Stimulated activated CD4-positive, alpha-beta T cell treated with anti-CD3 and anti-CD28 coated beads, TNF-alpha, amount 100 ng/mL, for 1 hour (primary cell): ENCODE results near the gene RGS10.
A peak's percentile ranks its signal among the peaks of the same experiment; 100 is the strongest.
"Not testable (repeated sequence)": the region's sequence is repeated elsewhere in the genome, so short reads cannot be mapped to it uniquely, and the experiment has no call there.

Source experiments
- DNase-seq, 3 donors: peaks; one replicate each; pipeline ENCODE4 v3.0.0-alpha.2; 2020; ENCODE audit warnings: low read depth in 3 of 3, low spot score in 1 of 3

The RGS10 gene, protein sequence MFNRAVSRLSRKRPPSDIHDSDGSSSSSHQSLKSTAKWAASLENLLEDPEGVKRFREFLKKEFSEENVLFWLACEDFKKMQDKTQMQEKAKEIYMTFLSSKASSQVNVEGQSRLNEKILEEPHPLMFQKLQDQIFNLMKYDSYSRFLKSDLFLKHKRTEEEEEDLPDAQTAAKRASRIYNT

DNA sequence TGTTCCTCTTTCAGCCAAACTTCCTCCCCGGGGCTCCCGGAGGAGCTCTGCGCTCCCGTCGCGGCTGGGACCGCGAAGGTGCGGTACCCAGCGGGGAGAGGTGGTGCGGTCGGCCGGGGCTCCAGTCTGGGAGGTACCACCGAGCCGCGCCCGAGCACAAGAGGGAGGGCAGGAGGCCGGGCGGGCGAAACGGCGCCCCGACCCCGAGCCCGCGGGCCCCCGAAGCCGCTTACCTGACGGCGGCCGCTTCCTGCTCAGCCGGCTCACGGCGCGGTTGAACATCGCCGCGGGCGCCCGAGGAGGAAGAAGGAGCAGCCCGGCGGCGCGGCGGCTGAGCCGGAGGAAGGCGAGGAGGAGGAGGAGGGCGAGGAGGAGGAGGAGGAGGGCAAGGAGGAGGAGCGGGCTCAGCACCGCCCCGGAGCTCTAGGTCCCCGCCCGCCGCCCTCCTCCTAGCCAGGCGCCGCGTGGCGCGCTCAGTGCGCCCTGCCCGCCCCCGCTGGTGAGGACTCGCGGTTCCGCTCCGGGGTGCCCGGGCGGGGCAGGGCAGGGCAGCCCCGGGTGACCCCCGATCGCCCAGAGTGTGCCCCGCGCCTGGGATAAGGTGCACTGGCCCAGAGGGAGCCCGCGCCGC lies at the start of gene RGS10:
RGS10 (minus strand) TSS at position 363 of the 631 bp plus-strand sequence; CDS start at position 282, 81 bp downstream.
- peak; percentile 70 to 83 (median 80) for DNase-seq

DNA sequence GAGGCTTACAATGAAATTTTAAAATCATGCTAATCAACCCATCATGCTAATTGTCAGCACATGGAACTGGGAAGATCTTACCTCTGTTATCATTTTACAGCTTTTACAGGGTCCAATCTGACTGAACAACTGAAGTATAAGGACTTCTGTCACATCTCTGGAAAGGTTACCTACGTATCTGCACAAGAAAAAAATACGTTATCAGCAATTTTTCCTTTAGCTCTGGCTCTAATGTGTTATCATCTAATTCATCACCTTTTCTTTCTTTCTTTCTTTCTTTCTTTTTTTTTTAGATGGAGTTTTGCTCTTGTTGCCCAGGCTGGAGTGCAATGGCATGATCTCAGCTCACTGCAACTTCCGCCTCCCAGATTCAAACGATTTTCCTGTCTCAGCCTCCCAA lies 45.6 kb upstream of the RGS10 start:
- no peak for DNase-seq

- no peak for DNase-seq
Measured at GRCh38 chr10:119578355-119578754, 35.8 kb upstream of the RGS10 start.

DNA sequence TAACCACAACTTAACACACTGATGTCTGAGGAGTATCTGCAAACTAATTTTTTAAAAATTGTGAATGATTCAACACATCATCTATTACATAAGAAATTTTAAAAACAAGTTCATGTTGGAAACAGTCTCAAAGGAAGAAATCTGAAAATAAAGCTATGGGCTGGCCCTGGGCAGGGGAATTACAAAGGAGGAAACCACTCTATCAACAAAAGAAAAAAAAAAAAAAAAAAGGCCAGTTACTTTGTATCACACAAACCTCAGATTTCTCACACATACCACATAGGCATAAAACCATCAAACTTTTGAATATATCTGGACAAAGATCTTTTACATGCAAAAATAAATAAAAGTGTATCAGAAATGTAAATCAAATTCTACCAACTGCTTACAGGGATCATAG lies 33.5 kb upstream of the RGS10 start:
- no peak for DNase-seq

DNA sequence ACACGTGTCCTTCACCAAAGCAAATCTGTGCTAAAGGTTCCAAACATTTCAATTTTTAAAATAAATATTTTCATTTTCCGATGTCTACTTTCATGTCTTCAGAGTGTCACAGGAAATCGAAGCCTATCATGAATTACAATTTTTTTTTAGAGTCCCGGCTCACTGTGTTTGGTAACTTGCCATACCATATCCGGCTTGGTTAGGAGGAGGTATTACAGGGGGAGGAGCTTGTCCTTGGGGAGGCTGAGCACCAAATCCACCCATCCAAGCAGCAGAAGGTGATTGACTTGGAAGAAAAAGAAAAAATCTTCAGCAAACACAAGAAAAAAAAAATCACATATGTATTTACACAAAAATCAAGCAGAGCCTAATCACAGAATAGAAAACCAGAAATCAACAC lies 33.0 kb upstream of the RGS10 start:
- DNase-seq = no peak

GRCh38 chr10:119567978-119568377 lies 25.5 kb upstream of the RGS10 start:
- DNase-seq = no peak

DNA sequence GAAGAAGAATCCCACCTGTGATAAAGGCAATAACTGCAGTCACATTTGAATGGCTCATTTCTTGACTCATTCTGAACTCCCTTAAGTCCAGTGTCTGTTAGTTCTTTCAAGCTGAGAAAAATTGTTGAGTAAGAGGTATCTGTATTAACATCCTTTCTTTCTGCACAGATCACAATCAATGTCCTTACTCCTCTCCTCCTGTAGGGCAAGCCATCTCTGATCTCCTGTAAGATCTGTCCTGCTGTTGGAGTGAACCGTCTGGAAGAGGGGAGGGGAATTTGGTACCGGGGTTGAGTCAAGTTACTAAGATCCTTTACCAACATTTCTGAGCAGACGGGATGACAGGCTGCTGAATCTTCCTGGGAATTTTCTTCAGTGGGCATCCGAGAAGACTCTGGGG lies 19.6 kb upstream of the RGS10 start:
- no peak for DNase-seq

GRCh38 chr10:119559511-119559910 lies 17.0 kb upstream of the RGS10 start:
- not testable (repeated sequence) for DNase-seq

DNA sequence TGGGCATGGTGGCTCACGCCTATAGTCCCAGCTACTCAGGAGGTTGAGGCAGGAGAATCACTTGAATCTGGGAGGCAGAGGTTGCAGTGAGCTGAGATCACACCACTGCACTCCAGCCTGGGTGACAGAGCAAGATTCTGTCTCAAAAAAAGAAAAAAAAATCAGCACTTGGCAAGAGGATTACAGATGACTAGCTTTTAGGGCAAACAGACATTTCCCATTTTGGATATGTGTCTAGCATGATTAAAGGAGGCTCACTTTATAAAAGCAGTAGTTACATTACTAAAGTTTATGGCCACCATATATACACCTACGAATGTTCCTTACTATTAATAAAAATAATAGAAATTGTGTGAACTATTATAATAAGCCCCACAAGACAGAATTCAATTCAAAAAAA lies 13.6 kb upstream of the RGS10 start:
- DNase-seq = not testable (repeated sequence)

DNA sequence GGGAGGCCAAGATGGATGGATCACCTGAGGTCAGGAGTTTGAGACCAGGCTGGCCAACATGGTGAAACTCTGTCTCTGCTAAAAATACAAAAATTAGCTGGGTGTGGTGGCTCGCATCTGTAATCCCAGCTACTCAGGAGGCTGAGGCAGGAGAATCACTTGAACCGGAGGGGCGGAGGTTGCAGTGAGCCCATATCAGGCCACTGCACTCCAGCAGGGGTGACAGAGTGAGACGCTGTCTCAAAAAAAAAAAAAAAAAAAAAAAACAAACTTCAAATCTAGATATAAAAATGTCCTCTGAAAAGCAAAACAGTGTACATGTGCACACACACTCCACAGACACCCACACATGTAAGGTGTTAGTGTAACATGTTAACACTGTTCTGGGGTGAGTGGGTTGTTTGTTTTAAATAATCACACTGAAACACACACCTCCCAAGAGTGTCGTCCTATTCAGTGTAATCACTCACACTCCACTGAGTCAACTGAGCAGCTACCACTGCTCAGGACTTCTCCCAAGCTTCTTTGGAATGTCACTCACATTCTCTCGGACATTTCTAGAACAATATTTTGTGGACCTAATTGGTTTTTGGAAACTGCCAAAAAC lies 12.8 kb upstream of the RGS10 start:
- DNase-seq = no peak

DNA sequence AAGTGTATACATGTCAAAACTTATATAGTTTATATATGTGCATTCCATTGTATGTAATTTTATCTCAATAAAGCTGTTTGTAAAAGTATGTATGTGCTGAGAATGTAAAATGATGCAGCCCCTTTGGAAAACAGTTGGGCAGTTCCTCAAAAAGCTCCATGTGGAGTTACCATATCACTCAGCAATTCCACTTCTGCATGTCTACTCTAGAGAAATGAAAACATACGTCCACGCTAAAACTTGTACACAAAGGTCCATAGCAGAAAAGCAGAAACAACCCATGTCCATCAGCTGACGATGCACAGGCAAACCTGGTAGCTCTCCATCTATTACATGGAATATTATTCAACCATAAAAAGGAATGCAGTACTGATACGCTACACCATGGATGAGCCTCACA lies 8.3 kb upstream of the RGS10 start:
- no peak for DNase-seq

DNA sequence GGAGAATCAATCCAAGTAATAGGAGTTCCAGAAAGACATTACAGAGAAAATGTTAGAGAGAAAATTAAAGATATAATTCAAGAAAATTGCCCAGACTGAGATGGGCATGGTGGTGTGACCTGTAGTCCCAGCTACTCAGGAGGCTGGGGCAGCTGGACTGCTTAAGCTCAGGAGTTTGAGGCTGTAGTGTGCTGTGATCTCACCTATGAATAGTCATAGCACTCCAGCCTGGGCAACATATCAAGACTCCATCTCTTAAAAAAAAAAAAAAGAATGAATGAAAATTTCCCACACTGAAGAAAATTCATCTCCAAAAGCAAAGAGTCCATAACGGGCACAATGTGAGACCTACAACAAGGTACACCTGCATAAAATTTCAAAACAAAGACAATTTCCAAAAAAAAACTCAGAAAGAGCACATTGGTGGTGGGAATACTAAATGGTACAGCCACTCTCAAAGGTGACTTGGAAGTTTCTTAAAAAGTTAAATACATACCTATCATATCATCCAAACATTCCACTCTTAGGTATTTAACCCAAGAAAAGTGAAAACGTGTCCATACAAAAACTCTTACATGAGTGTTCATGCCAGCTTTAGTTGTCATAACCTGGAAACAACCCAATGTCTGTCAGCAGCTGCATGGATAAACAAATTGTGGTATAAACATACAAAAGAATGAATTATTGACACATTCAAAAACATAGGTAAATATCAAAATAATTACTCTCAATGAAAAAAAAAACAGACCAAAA lies 6.9 kb upstream of the RGS10 start:
- DNase-seq = no peak

DNA sequence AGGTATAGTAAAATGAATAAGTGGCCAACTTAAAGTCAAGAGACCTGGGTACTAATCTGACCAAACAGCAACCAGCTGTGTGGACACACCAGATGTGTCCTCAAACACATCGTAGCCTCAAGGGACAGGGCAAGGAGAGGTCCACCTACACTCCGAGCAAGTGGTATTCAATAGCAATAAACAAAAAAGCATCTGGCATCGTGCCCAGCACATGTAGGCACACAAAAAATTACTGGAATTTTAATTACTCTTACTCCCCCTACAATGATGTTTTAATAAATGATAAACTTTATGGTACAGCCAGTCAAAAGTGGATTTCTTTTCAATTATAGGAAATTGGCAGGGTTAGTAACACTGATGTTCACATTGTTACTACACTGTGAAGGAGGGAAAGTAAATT lies 3.5 kb upstream of the RGS10 start:
- no peak for DNase-seq

- no peak for DNase-seq
Measured at GRCh38 chr10:119545310-119545709, 2.8 kb upstream of the RGS10 start.

- no peak for DNase-seq
Measured at GRCh38 chr10:119543814-119544642, 1.5 kb upstream of the RGS10 start.

DNA sequence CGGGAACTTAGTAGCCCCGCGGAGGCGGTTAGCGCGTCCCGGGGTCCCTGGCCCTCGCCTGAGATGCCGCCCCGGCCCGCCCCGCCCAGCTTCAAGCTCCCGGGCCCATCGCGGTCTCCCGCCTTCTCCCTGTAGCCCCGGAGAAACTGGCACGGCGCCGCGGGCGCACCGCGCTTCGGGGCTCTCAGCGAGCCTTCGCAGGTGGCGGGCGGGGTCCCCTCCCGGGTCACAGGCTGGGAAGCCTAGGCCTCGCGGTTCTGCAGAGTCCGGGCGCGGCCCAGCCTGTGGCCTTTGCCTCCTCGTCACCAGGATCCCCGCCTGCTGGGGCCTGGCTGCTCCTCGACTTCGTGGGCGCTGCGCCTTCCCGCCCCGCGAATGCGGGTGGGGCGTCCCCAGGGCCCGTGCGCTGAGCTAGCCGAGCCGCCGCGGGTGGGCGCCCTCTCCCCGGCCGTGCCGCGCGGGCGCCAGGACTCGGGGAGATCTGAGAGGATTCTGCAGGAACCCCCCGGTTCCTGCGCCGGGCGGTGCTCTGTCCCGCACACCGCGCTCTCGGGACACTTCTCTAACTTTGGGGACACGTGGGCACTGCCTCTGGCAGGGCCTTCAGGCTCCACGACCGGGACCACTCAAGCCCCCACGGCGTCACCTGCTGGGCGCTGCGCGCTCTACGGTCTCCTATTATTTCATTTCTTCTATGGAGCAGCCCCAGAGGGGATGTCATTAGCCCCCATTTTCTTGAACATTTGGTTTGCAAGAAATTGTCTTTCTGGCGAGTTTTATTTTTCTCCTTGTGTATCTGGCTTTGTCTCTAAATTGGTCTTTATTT lies 682 bp upstream of the RGS10 start:
- peak in 2 of 3 donors; percentile 35 to 52 for DNase-seq

GRCh38 chr10:119541459-119542356 lies 811 bp downstream of the RGS10 start:
- peak in 2 of 3 donors; percentile 27 to 67 for DNase-seq

DNA sequence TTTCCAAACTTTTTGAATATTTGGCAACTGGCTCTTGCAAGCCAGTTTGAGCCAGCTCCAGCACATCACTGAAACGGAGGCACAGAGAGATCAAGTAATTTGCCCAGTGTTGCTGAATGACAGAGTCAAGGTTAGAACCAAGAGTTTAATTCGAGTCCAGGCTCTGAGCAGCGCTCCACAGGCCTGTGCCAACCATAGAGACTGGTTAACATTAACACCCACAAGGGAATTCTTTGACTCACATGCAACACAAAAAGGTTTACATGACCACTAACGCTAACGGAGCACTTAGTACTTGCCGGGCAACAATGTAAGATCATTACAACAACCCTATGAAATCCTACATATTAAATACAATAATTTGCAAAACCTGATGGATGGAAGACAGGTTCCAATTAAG lies 1.5 kb downstream of the RGS10 start:
- no peak for DNase-seq

DNA sequence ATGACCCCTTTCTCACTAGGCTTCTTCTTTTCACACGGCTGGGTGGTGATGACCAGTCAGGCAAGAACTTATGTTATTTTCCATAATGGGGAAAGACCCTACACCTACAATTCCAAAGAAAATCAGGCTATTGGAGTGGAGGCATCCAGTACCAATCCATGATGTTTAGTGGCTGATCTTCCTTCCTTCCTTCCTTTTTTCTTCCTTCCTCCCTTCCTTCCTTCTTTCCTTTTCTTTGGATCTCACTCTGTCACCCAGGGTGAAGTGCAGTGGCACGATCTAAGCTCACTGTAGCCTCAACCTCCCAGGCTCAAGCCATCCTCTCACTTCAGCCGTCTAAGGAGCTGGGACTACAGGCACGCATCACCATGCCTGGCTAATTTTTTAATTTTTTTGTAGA lies 2.5 kb downstream of the RGS10 start:
- DNase-seq = no peak
